NCI-H146 treated with DMSO at 0.1 percent for 48 hours (cell line): Measurements from ENCODE around the gene ERBB4.

ENCODE experiments used
- DNase-seq: peaks from one replicate; lab custom pipeline; 2025; ENCODE audit not compliant: unreplicated experiment; lab: John Stamatoyannopoulos, UW

Gene ERBB4

DNA sequence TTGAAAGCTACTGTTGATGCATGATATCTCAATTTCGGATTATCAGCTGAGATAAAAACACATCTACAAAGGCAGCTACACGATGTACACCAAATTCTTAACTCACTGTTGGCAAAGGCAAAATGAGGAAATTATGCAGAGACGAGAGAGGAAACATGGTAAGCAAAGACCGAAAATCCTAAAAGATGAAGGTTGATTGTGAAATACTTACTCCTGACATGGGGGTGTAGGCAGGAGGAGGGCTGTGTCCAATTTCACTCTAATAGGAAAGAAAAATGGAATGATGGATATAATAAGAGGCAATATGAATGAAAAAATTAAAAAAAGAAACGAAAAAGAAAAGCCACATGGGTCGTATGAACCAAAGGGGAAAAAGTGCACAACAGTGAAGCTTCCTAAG, 1150.9 kb downstream of the ERBB4 start:
- no peak for DNase-seq

DNA sequence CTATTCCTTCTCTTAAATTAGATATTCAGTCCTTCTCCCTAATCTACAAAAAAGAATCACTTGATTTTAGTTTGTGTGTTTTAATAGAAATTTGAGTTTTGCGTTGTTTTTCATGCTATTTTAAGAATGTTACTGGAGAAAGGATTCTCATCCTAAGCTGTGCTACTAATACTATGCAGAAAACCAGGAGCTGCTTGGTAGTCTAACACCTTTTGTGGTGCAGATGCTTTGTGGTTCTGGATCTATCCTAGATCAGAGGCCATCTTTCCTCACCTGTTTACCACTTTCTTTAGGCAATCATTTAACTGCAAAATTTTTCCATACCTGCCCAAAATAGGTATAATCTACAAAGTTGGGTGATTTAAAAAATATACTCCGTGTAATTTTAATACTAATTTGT, 1158.6 kb downstream of the ERBB4 start:
- no peak for DNase-seq

DNA sequence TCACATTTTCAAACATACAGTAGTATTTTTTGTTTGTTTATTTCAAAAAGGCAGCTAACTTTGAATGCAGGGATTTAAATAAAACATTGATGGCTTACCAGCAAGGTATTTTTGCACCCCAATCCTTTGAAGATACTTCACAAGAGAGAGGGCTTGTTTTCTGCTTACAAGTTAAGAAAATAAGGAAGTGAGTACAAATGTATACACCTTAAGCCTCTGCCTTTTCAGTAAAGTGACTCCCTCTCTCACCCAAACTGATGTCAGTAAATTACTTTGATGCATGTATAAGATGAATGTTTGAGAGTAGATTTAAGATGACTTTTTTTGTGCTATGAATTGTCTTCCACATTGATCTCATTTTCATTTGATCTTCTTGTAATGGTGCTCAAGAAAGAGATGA, 1162.2 kb downstream of the ERBB4 start:
- DNase-seq, result no peak

DNA sequence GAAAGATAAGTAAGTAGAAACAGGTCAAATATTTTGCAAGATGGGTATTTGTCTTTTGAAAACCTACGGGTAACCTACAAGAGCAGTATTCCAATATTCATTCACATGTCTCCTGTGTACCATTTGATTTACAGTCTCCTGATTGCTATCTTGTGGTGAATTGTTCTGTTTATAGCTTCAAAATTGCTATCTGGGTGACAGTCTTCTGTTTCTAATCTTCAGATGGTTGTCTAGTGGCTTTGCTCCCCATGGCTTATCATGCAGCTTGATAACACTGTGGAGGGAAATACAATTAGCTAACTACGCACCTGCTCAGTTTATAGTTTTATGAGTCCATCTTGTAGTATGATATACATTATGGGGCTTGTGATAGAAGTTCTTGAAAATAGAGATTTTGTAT, 1165.4 kb downstream of the ERBB4 start:
- peak; percentile 85 for DNase-seq

DNA sequence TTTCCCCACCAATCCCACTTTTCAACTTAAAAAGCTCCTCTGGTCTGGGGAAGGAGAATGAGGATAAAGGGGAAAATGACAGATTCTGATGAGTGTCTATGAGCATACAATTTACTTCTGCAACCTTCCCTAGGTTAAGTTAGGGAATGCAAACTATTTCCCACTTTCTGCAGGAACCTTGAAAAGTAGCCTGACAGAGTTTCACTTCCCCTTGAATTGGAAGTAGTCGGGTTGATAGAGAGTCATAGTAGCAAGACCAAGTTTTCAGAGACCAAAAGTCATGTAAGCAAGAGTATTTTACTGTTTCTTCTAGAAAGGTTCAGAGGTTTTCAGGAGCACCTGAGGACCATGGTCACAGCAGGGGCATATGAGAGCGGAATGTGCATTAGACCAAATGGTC, 1167.1 kb downstream of the ERBB4 start:
- no peak for DNase-seq

DNA sequence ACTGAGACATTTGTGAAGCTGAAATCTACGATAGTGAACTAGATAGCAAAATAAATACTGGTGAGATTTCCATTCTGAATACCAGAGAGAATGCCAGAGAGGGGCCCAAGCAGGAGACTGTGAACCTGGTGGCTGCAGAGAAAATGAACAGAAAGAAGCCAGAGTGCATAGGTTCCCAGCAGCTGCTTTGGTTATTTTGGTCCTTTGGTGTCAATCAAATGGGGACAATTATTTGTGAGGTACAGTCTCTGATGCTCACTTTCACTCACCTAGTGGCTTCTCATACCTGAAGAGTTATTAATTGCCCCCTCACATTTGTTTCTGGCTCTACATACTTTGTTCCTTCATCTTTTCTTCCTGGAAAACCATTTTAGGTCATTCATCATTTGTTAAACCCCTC, 1170.1 kb downstream of the ERBB4 start:
- DNase-seq, result no peak

DNA sequence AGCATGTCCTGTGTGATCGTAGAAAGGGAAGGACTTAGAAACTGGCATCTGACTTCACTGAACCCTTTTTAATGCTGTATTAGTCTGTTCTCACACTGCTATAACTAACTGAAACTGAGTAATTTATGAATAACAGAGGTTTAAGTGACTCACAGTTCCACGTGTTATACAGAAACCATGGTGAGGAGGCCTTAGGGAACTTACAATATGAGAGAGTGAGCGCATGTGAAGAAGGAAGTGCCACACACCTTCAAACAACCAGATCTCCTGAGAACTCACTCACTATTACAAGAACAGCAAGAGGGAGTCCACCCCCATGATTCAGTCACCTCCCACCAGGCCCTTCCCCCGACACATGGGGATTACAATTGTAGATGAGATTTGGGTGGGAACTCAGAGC, 1170.9 kb downstream of the ERBB4 start:
- DNase-seq, result no peak

DNA sequence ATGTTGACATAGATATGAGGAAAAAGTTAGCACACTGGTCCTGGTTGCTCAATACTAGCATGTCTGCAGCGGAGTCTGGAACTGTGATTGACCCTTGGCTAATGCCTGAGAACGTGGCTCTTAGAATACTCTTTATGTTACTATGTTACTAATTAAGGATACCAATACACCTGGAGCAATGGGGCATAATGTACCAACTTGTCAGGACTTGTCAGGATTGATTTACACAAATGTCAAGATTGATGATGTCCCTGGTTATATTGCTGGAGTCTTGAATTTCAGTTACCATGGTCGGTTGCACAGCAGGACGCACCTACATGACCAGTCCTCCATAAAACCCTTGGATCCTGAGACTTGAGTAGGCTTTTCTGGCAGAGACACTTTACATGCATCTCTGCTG, 1171.3 kb downstream of the ERBB4 start:
- DNase-seq, result no peak

DNA sequence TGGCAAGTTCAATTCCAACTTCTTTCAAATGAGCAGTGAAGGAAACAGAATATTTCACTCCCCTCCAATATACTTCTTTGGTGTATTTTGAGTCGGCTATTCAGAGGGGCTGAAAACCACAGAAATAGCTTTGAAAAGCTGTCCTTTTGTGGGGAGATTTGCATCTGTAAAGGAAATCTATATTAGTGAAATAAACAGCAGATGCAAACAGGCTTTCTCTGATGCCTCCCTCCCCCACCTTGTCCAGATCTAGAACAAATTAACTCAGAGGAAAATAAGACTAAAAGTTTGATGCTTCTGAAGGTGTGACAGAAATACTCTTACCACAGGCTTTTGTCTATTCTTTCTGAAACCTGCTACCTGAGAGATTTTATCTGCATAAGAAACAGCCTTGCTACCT, 1173.7 kb downstream of the ERBB4 start:
- no peak for DNase-seq

DNA sequence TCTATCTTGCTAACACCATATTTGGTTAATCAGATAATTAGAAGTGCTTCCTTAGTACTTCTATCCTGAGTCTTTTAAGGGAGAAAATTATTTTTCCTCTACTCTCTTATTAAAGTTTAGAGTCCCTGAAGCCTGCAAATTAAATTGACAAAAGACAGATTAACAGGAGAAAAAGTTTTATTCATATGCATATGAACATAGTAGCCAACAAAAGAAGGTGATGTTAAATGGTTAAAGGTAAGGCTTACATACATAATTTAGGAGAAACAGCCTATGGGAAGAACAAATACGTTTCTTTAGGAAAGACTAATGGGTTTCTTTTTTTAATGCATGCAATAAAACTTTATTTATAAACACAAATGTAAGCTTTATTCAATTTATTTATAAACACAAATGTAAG, 1177.2 kb downstream of the ERBB4 start:
- no peak for DNase-seq

DNA sequence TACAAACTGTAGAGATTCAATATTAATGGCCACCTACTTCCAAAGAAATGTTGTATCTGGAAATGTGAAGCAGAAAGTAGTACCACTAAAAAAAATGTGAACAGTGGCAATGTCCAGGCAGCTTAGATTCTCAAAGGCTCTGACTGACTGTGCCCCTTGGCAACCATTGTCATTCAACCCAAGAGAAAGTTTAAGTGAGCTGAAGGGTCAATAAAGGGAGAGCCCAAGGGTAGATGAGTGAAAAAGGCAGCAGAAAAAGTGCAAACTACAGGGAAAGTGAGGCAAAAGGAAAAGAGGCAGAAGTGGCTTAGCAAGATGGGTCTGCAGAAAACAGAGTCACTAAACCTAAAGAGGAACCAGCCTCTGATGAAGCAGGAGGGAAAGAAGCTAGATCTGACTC, 1179.3 kb downstream of the ERBB4 start:
- no peak for DNase-seq

DNA sequence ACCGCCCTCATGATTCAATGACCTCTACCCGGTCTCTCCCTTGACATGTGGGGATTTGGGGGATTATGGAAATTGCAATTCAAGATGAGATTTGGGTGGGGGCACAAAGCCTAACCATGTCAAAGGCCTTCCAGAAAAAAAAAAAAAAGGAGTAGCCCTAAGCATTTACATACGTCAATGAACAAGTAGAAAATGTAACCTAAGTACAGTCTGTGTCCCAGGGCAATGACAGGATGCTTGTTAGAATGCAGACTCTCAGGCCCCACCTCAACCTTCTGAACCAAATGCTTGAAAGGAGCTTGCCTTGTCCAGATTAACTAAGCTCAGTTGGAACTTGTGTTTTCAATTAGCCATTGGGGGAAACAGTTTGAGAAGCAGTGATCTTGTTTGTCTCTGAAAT, 1180.1 kb downstream of the ERBB4 start:
- DNase-seq, result no peak

DNA sequence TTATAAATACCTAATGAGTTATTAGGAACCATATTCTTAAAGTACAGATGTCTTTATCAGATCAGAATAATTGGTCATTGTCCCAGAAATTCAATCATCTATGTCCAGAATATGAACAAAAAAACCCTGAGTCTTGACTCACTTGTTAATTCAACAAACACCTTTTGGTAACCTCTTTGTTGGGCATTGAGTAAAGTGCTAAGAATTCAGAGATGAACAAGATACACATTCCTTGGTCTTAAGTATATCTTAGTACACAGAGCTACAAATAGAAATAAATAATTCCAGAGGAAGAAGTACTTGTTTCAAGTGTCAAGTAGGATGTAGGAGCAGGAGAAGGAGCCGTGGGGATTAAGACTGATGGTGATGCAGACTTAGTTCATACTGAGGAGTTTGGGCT, 1184.1 kb downstream of the ERBB4 start:
- DNase-seq, result no peak

DNA sequence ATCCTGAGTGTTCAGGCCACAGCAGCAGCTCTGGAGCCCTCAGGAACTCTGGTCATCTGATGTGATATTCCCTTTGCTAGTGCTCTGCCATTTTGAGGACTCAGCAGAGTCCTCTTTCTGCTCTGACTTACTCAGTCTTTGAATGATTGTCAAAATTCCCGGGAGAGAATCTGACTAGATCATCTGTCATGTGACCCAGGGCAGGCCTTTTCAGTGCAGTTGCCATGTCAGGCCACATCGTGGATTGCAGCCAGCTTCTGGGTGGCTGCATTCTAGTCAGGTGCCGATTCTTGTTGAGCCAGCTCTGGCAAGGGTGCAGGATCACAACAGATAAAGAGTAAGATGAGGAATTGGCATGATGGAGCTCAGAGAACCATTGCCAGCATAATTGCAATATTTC, 1186.6 kb downstream of the ERBB4 start:
- no peak for DNase-seq

DNA sequence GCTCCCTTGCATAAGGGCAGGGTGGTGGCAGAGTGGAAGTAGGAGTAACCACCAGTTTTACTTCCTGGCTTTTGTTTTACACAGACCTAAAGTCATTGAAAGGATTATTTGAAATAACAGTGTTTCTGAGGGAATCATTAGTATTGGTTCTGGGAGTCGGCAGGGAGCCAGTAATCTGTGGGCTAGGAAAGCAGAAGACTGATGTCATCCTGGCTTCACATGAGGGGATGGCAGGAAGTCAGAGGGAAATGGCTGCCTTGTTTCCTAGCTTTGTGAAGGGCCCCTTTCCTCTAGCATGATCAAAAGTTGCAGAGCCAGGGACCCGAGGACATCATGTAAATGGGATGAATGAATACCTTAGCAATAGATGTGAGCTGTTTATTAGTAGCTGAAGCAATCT, 1189.6 kb downstream of the ERBB4 start:
- no peak for DNase-seq

DNA sequence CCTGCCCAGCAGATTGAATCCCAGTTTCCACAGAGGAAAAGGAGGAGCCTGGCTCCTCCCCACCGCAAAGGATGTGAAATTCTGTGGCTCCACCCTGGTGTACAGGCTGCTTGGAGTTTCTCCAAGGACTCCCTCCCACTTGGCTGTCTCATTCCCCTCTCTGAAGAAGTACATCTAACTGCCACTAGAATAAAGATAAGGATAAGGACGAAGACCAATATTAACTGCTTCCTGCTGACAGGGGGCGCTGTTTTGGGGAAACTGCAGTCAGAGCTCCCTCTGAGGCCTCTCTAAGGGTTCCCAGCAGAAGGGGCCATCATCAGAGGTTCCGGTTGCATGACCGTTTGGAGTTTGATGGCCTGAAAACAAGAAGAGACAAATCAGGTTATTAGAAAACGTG, 1191.3 kb downstream of the ERBB4 start:
- DNase-seq, result no peak

DNA sequence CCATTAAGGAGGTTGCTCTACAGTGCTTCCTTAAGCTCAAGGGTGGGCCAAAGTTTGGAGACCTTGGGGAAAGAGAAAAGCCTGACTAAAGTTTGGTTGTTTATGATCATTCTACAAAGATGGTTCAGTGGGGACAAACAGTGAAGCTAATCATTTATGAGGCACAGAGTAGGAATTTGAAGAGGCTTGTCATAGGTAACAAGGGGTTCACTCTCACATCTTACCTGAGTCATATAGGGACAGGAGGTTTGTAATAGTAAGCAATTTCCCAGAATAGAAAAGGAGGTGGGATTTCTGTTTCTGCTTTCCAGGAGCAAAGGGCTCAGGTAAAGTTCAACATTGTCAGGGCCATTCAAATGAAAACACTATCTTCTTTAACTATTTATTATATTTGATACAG, 1194.3 kb downstream of the ERBB4 start:
- DNase-seq, result no peak

DNA sequence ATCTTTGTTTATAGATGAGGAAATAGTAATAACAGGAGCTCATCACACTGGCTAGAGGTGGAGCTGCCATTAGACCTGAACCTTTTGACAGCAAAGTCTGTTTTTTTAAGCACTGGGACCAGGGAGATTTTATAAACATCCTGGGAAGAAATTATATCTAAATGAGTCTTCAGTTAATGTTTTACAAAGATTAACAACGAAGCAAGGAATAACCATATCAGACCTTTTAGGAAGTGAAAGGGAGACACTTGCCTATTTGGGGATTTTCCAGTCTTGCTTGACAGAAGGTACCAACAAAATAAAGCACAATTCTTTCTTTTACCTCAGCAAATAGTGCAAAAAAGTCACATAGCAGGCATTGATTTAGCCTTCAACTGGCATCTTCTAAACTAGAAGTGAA, 1205.2 kb downstream of the ERBB4 start:
- no peak for DNase-seq

DNA sequence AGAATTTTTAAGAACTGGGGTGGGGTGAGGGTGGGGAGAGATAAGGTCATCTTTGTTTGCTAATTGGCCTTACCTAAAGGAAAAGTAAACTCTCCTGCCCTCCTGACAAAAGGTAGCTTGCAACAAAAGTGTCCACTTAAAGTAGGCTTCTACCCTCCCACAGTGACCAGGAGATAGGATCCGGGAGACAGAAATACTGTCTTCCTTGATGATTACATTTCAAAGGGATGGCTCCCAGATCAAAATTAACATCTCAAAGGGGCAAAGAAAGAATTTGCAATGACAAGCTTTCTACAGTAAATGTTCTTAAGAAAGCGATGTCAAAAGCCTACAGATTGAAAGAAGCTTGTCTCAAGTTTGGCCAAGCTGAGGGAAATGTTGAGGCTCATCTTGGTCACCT, 1206.9 kb downstream of the ERBB4 start:
- DNase-seq, result no peak

DNA sequence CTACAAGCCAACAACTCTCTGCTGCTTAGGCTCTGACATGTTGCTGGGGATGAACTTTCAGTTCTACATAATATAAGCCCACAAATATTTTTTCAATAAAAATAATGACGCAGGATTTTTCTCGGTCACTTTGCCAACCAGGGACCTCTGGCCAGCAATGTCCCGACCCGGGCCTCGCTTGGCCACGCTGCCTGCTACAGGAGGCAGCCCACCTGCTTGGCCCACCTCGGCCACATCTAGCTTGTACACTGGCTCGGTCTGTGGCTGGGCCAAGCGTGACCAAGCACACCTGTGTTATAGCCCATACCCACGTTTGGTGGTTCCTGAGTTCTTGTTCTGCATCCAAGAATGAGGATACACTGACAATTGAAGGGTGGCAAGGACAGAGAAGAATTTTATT, 1208.7 kb downstream of the ERBB4 start:
- DNase-seq, result no peak

DNA sequence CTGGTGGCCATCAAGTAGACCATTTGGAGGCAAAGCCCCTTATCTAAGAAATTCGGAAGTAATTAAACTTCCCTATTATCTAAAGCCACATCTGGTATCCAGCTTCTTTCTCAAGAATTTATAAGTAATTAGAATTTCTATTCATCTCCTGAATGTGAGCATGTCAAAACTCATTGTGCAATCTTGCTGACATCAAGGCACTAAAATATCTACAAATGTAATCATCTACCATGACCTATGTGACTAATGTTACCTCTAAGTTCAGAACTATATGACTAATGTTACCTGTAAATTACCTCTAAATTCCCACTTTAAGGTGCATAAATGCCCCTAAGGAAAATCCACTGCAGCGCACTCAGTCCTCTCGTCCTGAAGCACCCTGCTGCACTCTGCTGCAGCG, 1209.2 kb downstream of the ERBB4 start:
- DNase-seq, result no peak

DNA sequence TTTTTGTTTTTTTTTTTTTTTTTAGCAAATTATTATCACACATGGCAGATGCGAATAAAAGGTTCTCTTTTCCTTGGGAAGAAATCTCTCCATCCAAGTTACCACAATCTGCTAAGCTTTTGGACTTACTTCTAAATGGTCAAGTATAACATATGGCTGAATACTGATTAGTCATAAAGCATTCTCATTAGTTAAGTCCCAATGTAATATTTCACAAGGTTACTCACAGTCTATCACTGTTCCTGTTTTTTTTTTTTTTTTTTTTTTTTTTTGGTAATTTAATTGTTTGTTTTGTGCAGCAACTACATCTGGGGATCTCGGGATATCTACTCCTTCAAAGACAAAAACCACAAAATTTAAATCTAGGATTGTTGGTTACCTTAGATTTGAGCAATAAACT, 1210.5 kb downstream of the ERBB4 start:
- DNase-seq, result no peak
